ENCODE data around the gene ZDHHC4.

ZDHHC4 gene

GRCh38 chr7:6577369-6578113 lies at the start of gene ZDHHC4:
ZDHHC4 (plus strand) TSS chr7:6577454; CDS start chr7:6580562, 3,108 bp downstream.
- peak; percentile 86 for DNase-seq

GRCh38 chr7:6528401-6529130 lies 48.7 kb upstream of the ZDHHC4 start:
- DNase-seq: no peak

- DNase-seq: no peak
These were observed 47.6 kb upstream of the ZDHHC4 start for GRCh38 chr7:6529643-6530042.

- peak; percentile 46 to 57 for DNase-seq
These were observed 46.4 kb upstream of the ZDHHC4 start for GRCh38 chr7:6530626-6531491.

- no peak for DNase-seq
These were observed 45.6 kb upstream of the ZDHHC4 start for GRCh38 chr7:6531492-6532279.

- no peak for DNase-seq
These were observed 44.7 kb upstream of the ZDHHC4 start for GRCh38 chr7:6532516-6532915.

- DNase-seq: peak; percentile 30 to 31
These were observed 43.3 kb upstream of the ZDHHC4 start for GRCh38 chr7:6533893-6534495.

GRCh38 chr7:6536262-6537260 lies 40.7 kb upstream of the ZDHHC4 start:
- no peak for DNase-seq

GRCh38 chr7:6542368-6542767 lies 34.9 kb upstream of the ZDHHC4 start:
- DNase-seq: no peak

- DNase-seq: no peak
These were observed 31.7 kb upstream of the ZDHHC4 start for GRCh38 chr7:6545398-6546126.

- no peak for DNase-seq
These were observed 30.6 kb upstream of the ZDHHC4 start for GRCh38 chr7:6546498-6547251.

- no peak for DNase-seq
These were observed 29.9 kb upstream of the ZDHHC4 start for GRCh38 chr7:6547400-6547799.

GRCh38 chr7:6551016-6551511 lies 26.2 kb upstream of the ZDHHC4 start, which contains the start of gene GRID2IP:
GRID2IP (minus strand) TSS chr7:6551461; CDS start chr7:6551436, 25 bp downstream.
- no peak for DNase-seq

- no peak for DNase-seq
These were observed 23.7 kb upstream of the ZDHHC4 start for GRCh38 chr7:6553448-6554044.

- DNase-seq: no peak
These were observed 22.4 kb upstream of the ZDHHC4 start for GRCh38 chr7:6554848-6555247.

- no peak for DNase-seq
These were observed 21.1 kb upstream of the ZDHHC4 start for GRCh38 chr7:6556196-6556595.

GRCh38 chr7:6558837-6559236 lies 18.4 kb upstream of the ZDHHC4 start:
- no peak for DNase-seq

GRCh38 chr7:6559896-6560295 lies 17.4 kb upstream of the ZDHHC4 start:
- DNase-seq: no peak

- DNase-seq: no peak
These were observed 15.1 kb upstream of the ZDHHC4 start for GRCh38 chr7:6562106-6562505.

All from stimulated activated CD4-positive, alpha-beta T cell treated with anti-CD3 and anti-CD28 coated beads, Interleukin-2, amount 100 ng/mL, for 48 hours (primary cell).